Measurements from ENCODE around the gene ISM2. TPM values are rescaled to one million over a fixed set of nuclear protein-coding genes. Genes with fewer than 3 reads are reported as not detected.

Gene ISM2
- total RNA-seq, 1 experiment from 2014 or later, result 2.6 TPM

DNA sequence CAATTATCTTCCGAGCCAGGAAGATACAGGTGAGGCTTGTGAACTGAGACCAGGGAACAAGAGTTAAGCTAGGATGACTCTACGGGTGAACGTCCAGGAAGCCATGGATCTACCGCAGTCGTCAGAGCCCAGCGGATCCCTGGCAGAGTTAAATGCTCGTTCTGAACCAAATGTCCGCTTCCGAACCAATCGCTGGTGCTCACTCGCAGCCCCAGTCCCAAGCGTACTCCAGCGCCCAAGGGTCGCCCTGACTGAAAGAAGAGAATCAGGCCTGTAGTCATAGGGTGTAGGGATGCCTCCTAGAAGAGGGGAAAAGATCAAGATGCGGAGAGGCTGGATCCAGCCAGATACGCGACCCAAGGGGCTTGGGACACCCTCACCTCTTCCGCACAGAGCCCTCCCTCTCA lies 41.5 kb downstream of the ISM2 start:
- Histone ChIP-seq H3K27ac (ENCODE audit: low read length) (peak overlapping the region; percentile 98), H3K4me3 (ENCODE audit: low read depth in 2 of 2, low read length in 2 of 2) (peak overlapping the region; percentile 75 to 98), H3K27me3 (ENCODE audit: control insufficient read depth, insufficient read depth, low read length) (no peaks in the 10 kb centered on the region), H3K9me3 (ENCODE audit: control insufficient read depth, insufficient read depth, low read depth, low read length) (no peaks in the 10 kb centered on the region), H3K36me3 (ENCODE audit: control insufficient read depth, insufficient read depth, low read length) (peaks cover 26% of the 10 kb centered on the region), H3K4me1 (ENCODE audit: control insufficient read depth, insufficient read depth, low read length) (peaks cover 11% of the 10 kb centered on the region)
- ATAC-seq (no peak), DNase-seq (ENCODE audit: low read depth, low spot score) (no peak)
- ChIA-PET CTCF (no interaction called here), POLR2A (no interaction called here)
- TF ChIP-seq TCF7L2 (IDR thresholded peaks at IDR 0.05; ENCODE audit: low read depth, low read length) (no peak), POLR2AphosphoS5 (IDR thresholded peaks at IDR 0.05; ENCODE audit: low read depth, low read length) (no peak), REST (IDR thresholded peaks at IDR 0.05; ENCODE audit: insufficient read depth in 1 of 2, low read depth in 2 of 2, low read length in 1 of 2) (no peak), SIN3A (IDR thresholded peaks at IDR 0.05; ENCODE audit: borderline replicate concordance, insufficient read depth, low read depth, low read length) (no peak)
- TF ChIP-seq, protein P1, sequence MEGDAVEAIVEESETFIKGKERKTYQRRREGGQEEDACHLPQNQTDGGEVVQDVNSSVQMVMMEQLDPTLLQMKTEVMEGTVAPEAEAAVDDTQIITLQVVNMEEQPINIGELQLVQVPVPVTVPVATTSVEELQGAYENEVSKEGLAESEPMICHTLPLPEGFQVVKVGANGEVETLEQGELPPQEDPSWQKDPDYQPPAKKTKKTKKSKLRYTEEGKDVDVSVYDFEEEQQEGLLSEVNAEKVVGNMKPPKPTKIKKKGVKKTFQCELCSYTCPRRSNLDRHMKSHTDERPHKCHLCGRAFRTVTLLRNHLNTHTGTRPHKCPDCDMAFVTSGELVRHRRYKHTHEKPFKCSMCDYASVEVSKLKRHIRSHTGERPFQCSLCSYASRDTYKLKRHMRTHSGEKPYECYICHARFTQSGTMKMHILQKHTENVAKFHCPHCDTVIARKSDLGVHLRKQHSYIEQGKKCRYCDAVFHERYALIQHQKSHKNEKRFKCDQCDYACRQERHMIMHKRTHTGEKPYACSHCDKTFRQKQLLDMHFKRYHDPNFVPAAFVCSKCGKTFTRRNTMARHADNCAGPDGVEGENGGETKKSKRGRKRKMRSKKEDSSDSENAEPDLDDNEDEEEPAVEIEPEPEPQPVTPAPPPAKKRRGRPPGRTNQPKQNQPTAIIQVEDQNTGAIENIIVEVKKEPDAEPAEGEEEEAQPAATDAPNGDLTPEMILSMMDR (IDR thresholded peaks at IDR 0.05), result no peak
- in situ Hi-C loops (cut with HindIII; ENCODE audit: low pct_unique_long_range_greater_than_20kb, low sequenced_read_pairs), result no loop called here
- no TSS peak for BruUV-seq (replicated peaks)
- intact Hi-C loops (cut with micrococcal nuclease; ENCODE audit: unreplicated experiment), result no loop called here

- peaks cover 19% of the 10 kb centered on the region for H3K36me3 ChIP-seq (ENCODE audit: control insufficient read depth, insufficient read depth, low read length)
- peaks cover 11% of the 10 kb centered on the region for H3K4me1 ChIP-seq (ENCODE audit: control insufficient read depth, insufficient read depth, low read length)
- in situ Hi-C loops (cut with HindIII; ENCODE audit: low pct_unique_long_range_greater_than_20kb, low sequenced_read_pairs) (no loop called here), intact Hi-C loops (cut with micrococcal nuclease; ENCODE audit: unreplicated experiment) (no loop called here)
- ChIA-PET CTCF (no interaction called here), POLR2A (no interaction called here)
- peak overlapping the region; percentile 75 to 98; a peak in 3 of 4 replicates for H3K4me3 ChIP-seq (ENCODE audit: low read depth in 2 of 2, low read length in 2 of 2)
- TF ChIP-seq TCF7L2 (IDR thresholded peaks at IDR 0.05; ENCODE audit: low read depth, low read length) (no peak), SIN3A (IDR thresholded peaks at IDR 0.05; ENCODE audit: borderline replicate concordance, insufficient read depth, low read depth, low read length) (no peak), POLR2AphosphoS5 (IDR thresholded peaks at IDR 0.05; ENCODE audit: low read depth, low read length) (no peak), REST (IDR thresholded peaks at IDR 0.05; ENCODE audit: insufficient read depth in 1 of 2, low read depth in 2 of 2, low read length in 1 of 2) (no peak)
- TF ChIP-seq, protein P1 (IDR thresholded peaks at IDR 0.05), result no peak
- ATAC-seq, result no peak
- no peaks in the 10 kb centered on the region for H3K27me3 ChIP-seq (ENCODE audit: control insufficient read depth, insufficient read depth, low read length)
- BruUV-seq (replicated peaks), result no TSS peak
- H3K27ac ChIP-seq (ENCODE audit: low read length), result peak overlapping the region; percentile 98; the same call in 1 of the 2 replicates
- no peaks in the 10 kb centered on the region for H3K9me3 ChIP-seq (ENCODE audit: control insufficient read depth, insufficient read depth, low read depth, low read length)
- DNase-seq (ENCODE audit: low read depth, low spot score), result no peak
Observed at GRCh38 chr14:77455966-77456640, 42.5 kb downstream of the ISM2 start.
